HEK293 (cell line): ENCODE results near the gene FAM124A.

ENCODE experiments used
- BCL11A ChIP-seq: fragments of 450-650 bp; formaldehyde crosslinking; IDR thresholded peaks from 2 replicates; pipeline ENCODE4 v1.5.1; 2016; ENCODE audit warnings: low read depth, missing biosample characterization, missing genetic modification characterization
- CTCF ChIP-seq: fragments of 450-650 bp; formaldehyde crosslinking; IDR thresholded peaks from 2 replicates; pipeline ENCODE4 v1.5.1; 2016; ENCODE audit warnings: missing biosample characterization, missing genetic modification characterization
- ZBTB20 ChIP-seq: fragments of 450-650 bp; formaldehyde crosslinking; IDR thresholded peaks from 2 replicates; pipeline ENCODE4 v1.5.1; 2016; ENCODE audit warnings: missing biosample characterization, missing genetic modification characterization
- ZBTB49 ChIP-seq: fragments of 450-650 bp; formaldehyde crosslinking; IDR thresholded peaks from 2 replicates; pipeline ENCODE4 v1.5.1; 2016; ENCODE audit warnings: missing biosample characterization, missing genetic modification characterization, low read depth
- ZNF133 ChIP-seq: fragments of 450-650 bp; formaldehyde crosslinking; IDR thresholded peaks from 2 replicates; pipeline ENCODE4 v1.5.1; 2016; ENCODE audit warnings: missing biosample characterization, missing genetic modification characterization
- ZNF202 ChIP-seq: fragments of 450-650 bp; formaldehyde crosslinking; IDR thresholded peaks from 2 replicates; pipeline ENCODE4 v1.5.1; 2016; ENCODE audit warnings: missing biosample characterization, missing genetic modification characterization, borderline replicate concordance
- ZNF274 ChIP-seq, 2 experiments: fragments of 200-500 bp in 1 of 2; fragments of 450-650 bp in 1 of 2; sonication (Bioruptor generic) in 1 of 2; formaldehyde crosslinking in 1 of 2; IDR thresholded peaks; 2 replicates each; pipeline versions ENCODE4 v1.5.1 to v1.6.1; 2014 to 2016; ENCODE audit warnings: borderline replicate concordance in 1 of 2, inconsistent platforms in 1 of 2, low read length in 1 of 2, missing biosample characterization in 1 of 2, missing genetic modification characterization in 1 of 2
- ZNF302 ChIP-seq: fragments of 450-650 bp; formaldehyde crosslinking; IDR thresholded peaks from 2 replicates; pipeline ENCODE4 v1.5.1; 2016; ENCODE audit warnings: missing biosample characterization, missing genetic modification characterization, low read depth
- ZNF561 ChIP-seq: fragments of 450-650 bp; IDR thresholded peaks from 2 replicates; pipeline ENCODE4 v1.5.1; 2018; ENCODE audit warnings: missing biosample characterization, missing genetic modification characterization, borderline replicate concordance
- ZNF654 ChIP-seq: fragments of 450-650 bp; formaldehyde crosslinking; IDR thresholded peaks from 2 replicates; pipeline ENCODE4 v1.5.1; 2016; ENCODE audit warnings: low read depth, missing biosample characterization, missing genetic modification characterization
- ZNF670 ChIP-seq: fragments of 450-650 bp; formaldehyde crosslinking; IDR thresholded peaks from 2 replicates; pipeline ENCODE4 v1.5.1; 2016; ENCODE audit warnings: missing biosample characterization, missing genetic modification characterization, low read depth
- TF ChIP-seq, protein P1 (sequence below): fragments of 450-650 bp; formaldehyde crosslinking; IDR thresholded peaks from 2 replicates; pipeline ENCODE4 v1.5.1; 2016; ENCODE audit warnings: missing biosample characterization, missing genetic modification characterization
- TF ChIP-seq, protein P2 (sequence below): fragments of 450-650 bp; formaldehyde crosslinking; IDR thresholded peaks from 2 replicates; pipeline ENCODE4 v1.5.1; 2016; ENCODE audit warnings: missing biosample characterization, missing genetic modification characterization

DNA sequence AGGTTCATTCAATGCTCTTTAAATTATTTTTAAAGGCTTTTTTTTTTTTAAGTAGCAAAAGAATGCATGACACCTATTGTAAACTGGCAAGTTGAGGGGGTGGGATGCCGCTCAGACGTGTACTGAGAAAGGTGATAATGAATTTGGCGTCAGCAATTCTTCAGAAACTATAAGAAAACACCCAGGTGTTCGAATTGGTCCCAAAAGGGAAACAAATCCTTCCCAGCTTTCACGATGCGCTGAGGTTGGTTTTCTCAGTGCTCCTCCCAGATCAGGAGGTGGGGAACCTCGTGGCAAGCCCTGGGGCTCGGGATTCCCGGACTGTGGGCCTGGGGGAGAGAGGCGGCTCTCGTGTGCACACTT, 543 bp upstream of the FAM124A start:
- TF ChIP-seq, protein P1, sequence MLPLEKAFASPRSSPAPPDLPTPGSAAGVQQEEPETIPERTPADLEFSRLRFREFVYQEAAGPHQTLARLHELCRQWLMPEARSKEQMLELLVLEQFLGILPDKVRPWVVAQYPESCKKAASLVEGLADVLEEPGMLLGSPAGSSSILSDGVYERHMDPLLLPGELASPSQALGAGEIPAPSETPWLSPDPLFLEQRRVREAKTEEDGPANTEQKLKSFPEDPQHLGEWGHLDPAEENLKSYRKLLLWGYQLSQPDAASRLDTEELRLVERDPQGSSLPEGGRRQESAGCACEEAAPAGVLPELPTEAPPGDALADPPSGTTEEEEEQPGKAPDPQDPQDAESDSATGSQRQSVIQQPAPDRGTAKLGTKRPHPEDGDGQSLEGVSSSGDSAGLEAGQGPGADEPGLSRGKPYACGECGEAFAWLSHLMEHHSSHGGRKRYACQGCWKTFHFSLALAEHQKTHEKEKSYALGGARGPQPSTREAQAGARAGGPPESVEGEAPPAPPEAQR: no peak
- TF ChIP-seq ZBTB20 (tag by site-specific recombination) (no peak), ZNF561 (tag by site-specific recombination) (no peak), ZNF654 (no peak), CTCF (tag by site-specific recombination) (no peak), ZNF133 (no peak), ZNF302 (tag by site-specific recombination) (no peak), ZNF670 (tag by site-specific recombination) (no peak), BCL11A (no peak), ZNF274 (IDR thresholded peaks at IDR 0.05; ENCODE audit: low read length) (no peak), ZNF274 (tag by site-specific recombination; IDR thresholded peaks at IDR 0.05; ENCODE audit: borderline replicate concordance) (no peak), ZNF202 (no peak), ZBTB49 (tag by site-specific recombination) (no peak)
- TF ChIP-seq, protein P2, sequence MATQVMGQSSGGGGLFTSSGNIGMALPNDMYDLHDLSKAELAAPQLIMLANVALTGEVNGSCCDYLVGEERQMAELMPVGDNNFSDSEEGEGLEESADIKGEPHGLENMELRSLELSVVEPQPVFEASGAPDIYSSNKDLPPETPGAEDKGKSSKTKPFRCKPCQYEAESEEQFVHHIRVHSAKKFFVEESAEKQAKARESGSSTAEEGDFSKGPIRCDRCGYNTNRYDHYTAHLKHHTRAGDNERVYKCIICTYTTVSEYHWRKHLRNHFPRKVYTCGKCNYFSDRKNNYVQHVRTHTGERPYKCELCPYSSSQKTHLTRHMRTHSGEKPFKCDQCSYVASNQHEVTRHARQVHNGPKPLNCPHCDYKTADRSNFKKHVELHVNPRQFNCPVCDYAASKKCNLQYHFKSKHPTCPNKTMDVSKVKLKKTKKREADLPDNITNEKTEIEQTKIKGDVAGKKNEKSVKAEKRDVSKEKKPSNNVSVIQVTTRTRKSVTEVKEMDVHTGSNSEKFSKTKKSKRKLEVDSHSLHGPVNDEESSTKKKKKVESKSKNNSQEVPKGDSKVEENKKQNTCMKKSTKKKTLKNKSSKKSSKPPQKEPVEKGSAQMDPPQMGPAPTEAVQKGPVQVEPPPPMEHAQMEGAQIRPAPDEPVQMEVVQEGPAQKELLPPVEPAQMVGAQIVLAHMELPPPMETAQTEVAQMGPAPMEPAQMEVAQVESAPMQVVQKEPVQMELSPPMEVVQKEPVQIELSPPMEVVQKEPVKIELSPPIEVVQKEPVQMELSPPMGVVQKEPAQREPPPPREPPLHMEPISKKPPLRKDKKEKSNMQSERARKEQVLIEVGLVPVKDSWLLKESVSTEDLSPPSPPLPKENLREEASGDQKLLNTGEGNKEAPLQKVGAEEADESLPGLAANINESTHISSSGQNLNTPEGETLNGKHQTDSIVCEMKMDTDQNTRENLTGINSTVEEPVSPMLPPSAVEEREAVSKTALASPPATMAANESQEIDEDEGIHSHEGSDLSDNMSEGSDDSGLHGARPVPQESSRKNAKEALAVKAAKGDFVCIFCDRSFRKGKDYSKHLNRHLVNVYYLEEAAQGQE (tag by site-specific recombination): no peak
